RWPE2 (cell line): ENCODE results near the gene TIMM23.

Experiments used
- ATAC-seq: fragments of 200-7000 bp; cut with Tn5 transposase; 3 replicates; pipeline ENCODE4 v1.9.1; 2021; ENCODE audit warnings: low read depth
- DNase-seq: peaks from one replicate; pipeline ENCODE4 v3.0.0-alpha.2; 2020; ENCODE audit warnings: low spot score
- H3K27ac ChIP-seq: fragments of 450-650 bp; 2 replicates; pipeline ENCODE4 v1.5.1; 2017; ENCODE audit warnings: mild to moderate bottlenecking; ENCODE audit not compliant: poor library complexity, severe bottlenecking
- H3K27me3 ChIP-seq: fragments of 250-450 bp; sonication (Bioruptor Pico); 2 replicates; pipeline ENCODE4 v1.5.1; 2021; ENCODE audit warnings: mild to moderate bottlenecking, moderate library complexity; ENCODE audit not compliant: insufficient read depth, poor library complexity, severe bottlenecking
- H3K36me3 ChIP-seq: fragments of 250-450 bp; sonication (Bioruptor Pico); 2 replicates; pipeline ENCODE4 v1.5.1; 2020; ENCODE audit warnings: low read depth, mild to moderate bottlenecking, moderate library complexity
- H3K4me1 ChIP-seq: fragments of 250-450 bp; sonication (Bioruptor Pico); 2 replicates; pipeline ENCODE4 v1.5.1; 2021; ENCODE audit warnings: mild to moderate bottlenecking, moderate library complexity; ENCODE audit not compliant: insufficient read depth, poor library complexity, severe bottlenecking
- H3K4me3 ChIP-seq: fragments of 250-450 bp; sonication (Bioruptor Pico); 2 replicates; pipeline ENCODE4 v1.5.1; 2021; ENCODE audit warnings: mild to moderate bottlenecking, moderate library complexity; ENCODE audit not compliant: severe bottlenecking
- H3K9me3 ChIP-seq: fragments of 250-450 bp; sonication (Bioruptor Pico); 2 replicates; pipeline ENCODE4 v1.5.1; 2021; ENCODE audit warnings: mild to moderate bottlenecking, moderate library complexity; ENCODE audit not compliant: severe bottlenecking
- TF ChIP-seq, protein P1 (sequence below): fragments of 450-650 bp; IDR thresholded peaks from one replicate; pipeline ENCODE4 v1.5.1; 2017; ENCODE audit warnings: mild to moderate bottlenecking, moderate library complexity; ENCODE audit not compliant: poor library complexity, severe bottlenecking

TIMM23 gene

DNA sequence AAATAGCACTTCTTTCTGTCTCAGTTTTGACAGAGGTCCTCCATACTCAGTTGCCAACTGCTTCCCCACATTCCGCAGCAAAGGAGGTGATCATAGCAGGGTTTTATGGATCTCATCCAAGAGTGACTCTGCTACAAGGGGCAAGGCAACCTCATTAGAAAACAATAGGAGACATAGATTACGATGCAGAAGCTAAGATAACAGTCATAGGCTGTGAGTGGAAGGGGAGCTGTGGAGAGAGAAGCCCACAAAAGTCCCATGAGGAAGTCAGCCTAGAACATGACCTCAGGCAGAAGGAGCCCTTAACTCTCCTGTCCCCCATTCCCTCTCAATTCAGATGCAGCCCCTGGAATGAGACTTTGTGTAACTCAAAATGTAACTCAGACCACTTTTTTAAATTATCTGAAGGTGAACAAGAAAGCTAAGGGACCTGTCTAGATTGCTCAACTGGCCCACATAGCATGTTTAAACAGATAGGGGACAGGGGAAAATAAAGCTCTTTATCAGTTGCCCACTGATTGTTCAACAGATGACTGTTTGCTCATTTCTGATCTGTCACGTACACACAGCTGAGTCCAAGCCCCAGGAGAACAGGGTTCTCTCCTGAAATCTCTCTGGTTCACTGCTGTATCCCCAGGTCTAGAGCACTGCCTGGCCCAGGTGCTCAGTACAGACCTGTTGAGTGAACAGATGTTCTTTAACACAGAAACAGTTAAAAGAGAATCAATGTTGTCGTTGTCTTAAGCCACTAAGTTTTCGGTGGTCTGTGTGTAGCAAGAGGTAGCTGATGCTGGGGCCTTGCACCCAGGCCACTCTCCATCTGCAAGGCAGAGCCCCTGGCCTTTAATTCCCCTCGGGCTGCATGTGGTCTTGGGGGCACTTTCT is 59.6 kb downstream of the TIMM23 start:
- H3K27me3 ChIP-seq, result no peaks in the 10 kb centered on the region
- H3K4me3 ChIP-seq, result no peak overlapping the region
- TF ChIP-seq, protein P1, sequence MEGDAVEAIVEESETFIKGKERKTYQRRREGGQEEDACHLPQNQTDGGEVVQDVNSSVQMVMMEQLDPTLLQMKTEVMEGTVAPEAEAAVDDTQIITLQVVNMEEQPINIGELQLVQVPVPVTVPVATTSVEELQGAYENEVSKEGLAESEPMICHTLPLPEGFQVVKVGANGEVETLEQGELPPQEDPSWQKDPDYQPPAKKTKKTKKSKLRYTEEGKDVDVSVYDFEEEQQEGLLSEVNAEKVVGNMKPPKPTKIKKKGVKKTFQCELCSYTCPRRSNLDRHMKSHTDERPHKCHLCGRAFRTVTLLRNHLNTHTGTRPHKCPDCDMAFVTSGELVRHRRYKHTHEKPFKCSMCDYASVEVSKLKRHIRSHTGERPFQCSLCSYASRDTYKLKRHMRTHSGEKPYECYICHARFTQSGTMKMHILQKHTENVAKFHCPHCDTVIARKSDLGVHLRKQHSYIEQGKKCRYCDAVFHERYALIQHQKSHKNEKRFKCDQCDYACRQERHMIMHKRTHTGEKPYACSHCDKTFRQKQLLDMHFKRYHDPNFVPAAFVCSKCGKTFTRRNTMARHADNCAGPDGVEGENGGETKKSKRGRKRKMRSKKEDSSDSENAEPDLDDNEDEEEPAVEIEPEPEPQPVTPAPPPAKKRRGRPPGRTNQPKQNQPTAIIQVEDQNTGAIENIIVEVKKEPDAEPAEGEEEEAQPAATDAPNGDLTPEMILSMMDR, result no peak
- ATAC-seq (no peak), DNase-seq (no peak)
- no peak overlapping the region for H3K27ac ChIP-seq
- peaks cover 13% of the 10 kb centered on the region for H3K4me1 ChIP-seq
- no peaks in the 10 kb centered on the region for H3K9me3 ChIP-seq
- peaks cover 10% of the 10 kb centered on the region for H3K36me3 ChIP-seq

DNA sequence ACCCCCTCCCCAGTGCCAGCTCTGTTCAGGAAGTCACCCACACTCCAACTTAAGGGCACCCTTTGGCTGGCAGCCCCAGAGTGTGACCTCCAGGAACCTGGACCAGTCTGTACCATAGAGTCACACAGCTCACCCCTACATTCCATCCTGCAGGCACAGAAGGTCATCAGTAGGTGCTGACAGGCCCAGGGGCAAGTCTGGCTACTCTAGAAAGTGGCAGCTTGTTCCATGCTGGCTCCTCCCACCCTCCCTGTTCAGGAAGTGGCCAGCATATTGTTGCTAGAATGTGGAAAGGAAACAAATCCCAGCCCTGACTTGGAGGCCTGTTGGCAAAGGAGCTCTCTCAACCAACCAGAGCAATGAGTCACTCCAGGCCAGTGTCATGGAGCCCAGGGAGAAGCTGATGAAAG is 61.3 kb downstream of the TIMM23 start:
- Histone ChIP-seq H3K4me1 (peaks cover 9% of the 10 kb centered on the region), H3K27me3 (no peaks in the 10 kb centered on the region), H3K27ac (no peak overlapping the region), H3K36me3 (no peaks in the 10 kb centered on the region), H3K9me3 (no peaks in the 10 kb centered on the region), H3K4me3 (no peak overlapping the region)
- ATAC-seq (peak; percentile 16; the same call in 1 of the 3 replicates), DNase-seq (no peak)
- TF ChIP-seq, protein P1, result no peak

DNA sequence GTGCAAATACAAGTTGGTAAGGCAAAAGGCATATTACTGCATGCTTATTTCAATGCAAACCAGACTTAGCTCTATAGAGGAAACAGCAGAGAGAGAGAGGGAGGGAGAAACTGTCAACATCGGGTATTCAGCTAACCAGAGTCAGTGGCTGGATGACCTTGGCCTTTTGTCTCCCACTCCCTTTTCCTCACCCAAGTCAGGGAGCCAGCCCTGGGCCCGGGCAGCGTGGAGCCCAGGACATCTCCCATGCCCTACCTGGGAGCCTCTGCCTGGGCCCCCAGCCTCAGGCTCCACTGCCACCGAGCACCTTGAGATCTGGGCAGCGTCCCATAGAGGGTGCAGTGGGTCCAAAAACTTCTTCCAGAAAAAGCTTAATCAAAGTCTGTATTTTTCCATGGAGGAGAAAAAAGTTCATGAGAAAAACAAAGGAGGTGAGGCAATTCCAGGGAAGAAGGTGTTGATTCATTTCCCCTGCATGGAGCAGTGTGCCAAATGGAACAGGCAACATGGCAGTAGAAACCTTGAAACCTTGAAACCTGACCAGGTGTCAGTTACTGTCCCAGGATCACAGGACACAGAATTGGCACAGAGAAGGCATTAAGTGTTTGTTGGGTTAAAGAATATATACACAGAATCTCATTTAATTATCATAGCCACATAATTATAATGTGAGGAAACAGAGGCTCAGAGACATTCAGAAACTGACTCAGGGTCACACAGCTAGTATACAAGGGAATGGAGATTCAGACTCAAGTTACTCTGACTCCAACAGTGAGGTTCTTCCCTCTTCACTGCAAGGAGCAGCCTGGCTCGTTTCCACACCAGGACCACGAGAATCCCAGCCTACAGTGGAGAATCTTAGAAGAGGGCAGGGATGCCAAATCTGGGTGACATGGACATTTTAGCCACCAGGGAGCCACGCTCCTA is 63.9 kb downstream of the TIMM23 start:
- H3K36me3 ChIP-seq, result no peaks in the 10 kb centered on the region
- no peak overlapping the region for H3K27ac ChIP-seq
- no peaks in the 10 kb centered on the region for H3K4me1 ChIP-seq
- ATAC-seq, result no peak
- no peak overlapping the region for H3K4me3 ChIP-seq
- TF ChIP-seq, protein P1, result no peak
- no peak for DNase-seq
- H3K9me3 ChIP-seq, result no peaks in the 10 kb centered on the region
- H3K27me3 ChIP-seq, result no peaks in the 10 kb centered on the region

DNA sequence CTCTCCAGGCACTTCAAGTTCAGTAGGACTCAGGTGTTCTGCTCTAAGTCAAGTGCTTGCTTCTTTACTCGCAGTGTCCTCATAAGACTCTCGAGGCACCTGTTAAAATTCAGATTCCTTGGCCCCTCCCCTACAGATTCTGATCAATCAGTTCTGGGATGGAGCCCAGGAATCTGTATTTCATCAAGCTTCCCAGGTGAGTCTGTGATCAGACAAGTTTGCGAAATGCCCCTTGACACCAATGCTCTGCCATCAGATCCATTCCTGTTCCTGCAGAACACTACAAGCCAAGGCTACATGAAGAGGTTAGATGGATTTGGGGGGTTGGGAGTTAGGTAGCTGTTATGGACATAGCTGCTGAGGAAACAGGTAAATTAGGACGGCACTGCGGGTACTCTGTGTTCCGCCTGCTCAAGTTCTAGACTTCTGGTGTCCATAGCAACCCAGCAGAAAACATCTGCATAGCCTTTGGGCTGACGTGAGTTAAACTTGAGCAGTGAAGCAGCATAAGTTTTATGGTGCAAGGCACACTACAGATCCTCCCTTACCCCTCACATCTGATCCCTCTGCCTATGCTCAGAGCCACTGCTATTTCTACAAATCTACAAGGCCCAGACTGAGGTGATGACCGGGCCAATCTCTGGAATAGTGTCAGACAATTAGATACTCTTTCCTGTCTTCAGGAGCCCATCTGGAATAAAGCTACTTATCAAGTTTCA is 65.0 kb downstream of the TIMM23 start:
- H3K9me3 ChIP-seq, result no peaks in the 10 kb centered on the region
- H3K27ac ChIP-seq, result no peak overlapping the region
- no peak for ATAC-seq
- no peaks in the 10 kb centered on the region for H3K4me1 ChIP-seq
- no peaks in the 10 kb centered on the region for H3K27me3 ChIP-seq
- H3K4me3 ChIP-seq, result no peak overlapping the region
- H3K36me3 ChIP-seq, result no peaks in the 10 kb centered on the region
- DNase-seq, result no peak
- TF ChIP-seq, protein P1, result no peak
